GM21528 (cell line): Measurements from ENCODE around the gene CCN5.

ENCODE experiments used
- ATAC-seq: cut with Tn5 transposase; IDR thresholded peaks from one replicate; pipeline ENCODE4 v1.9.1; 2021; ENCODE audit warnings: mild to moderate bottlenecking, moderate library complexity; ENCODE audit not compliant: unreplicated experiment, low FRiP score

CCN5 gene

GRCh38 chr20:44714102-44714700 lies 968 bp upstream of the CCN5 start:
- ATAC-seq = no peak

- ATAC-seq = no peak
Observed at GRCh38 chr20:44715499-44716308, 535 bp downstream of the CCN5 start.

GRCh38 chr20:44716309-44717106 lies 1.3 kb downstream of the CCN5 start:
- no peak for ATAC-seq

- no peak for ATAC-seq
Observed at GRCh38 chr20:44717986-44718385, 2.8 kb downstream of the CCN5 start.

- no peak for ATAC-seq
Observed at GRCh38 chr20:44719841-44720240, 4.7 kb downstream of the CCN5 start.

- ATAC-seq = no peak
Observed at GRCh38 chr20:44720621-44720996, 5.4 kb downstream of the CCN5 start.

- no peak for ATAC-seq
Observed at GRCh38 chr20:44720997-44721784, 6.0 kb downstream of the CCN5 start.

GRCh38 chr20:44721785-44722054 lies 6.6 kb downstream of the CCN5 start:
- no peak for ATAC-seq

- no peak for ATAC-seq
Observed at GRCh38 chr20:44722990-44723389, 7.8 kb downstream of the CCN5 start.

GRCh38 chr20:44723391-44723790 lies 8.2 kb downstream of the CCN5 start:
- ATAC-seq = no peak

GRCh38 chr20:44723798-44724362 lies 8.7 kb downstream of the CCN5 start:
- ATAC-seq = no peak

GRCh38 chr20:44724423-44725091 lies 9.4 kb downstream of the CCN5 start:
- no peak for ATAC-seq

- no peak for ATAC-seq
Observed at GRCh38 chr20:44725837-44726236, 10.7 kb downstream of the CCN5 start.

- no peak for ATAC-seq
Observed at GRCh38 chr20:44727039-44727438, 11.9 kb downstream of the CCN5 start.

- ATAC-seq = no peak
Observed at GRCh38 chr20:44727651-44728050, 12.5 kb downstream of the CCN5 start.

GRCh38 chr20:44728801-44729443 lies 13.8 kb downstream of the CCN5 start:
- ATAC-seq = no peak

- ATAC-seq = no peak
Observed at GRCh38 chr20:44730441-44730840, 15.3 kb downstream of the CCN5 start.

GRCh38 chr20:44731657-44732056 lies 16.5 kb downstream of the CCN5 start:
- ATAC-seq = no peak

- no peak for ATAC-seq
Observed at GRCh38 chr20:44732327-44732726, 17.2 kb downstream of the CCN5 start.
